WI38 (cell line): ENCODE measurements around the gene GPR162.
A peak's percentile ranks its signal among the peaks of the same experiment; 100 is the strongest.

Experiments
- H3K4me3 ChIP-seq: 2 replicates; pipeline ENCODE4 v1.5.1; 2011; ENCODE audit warnings: low read depth, mild to moderate bottlenecking, control low read depth, low read length
- CTCF ChIP-seq: IDR thresholded peaks from 2 replicates; pipeline ENCODE4 v1.5.1; 2012; ENCODE audit warnings: low read depth, mild to moderate bottlenecking, control low read depth, low read length

Gene GPR162

GRCh38 chr12:6827437-6827911 is 5.9 kb downstream of the GPR162 start:
- H3K4me3 ChIP-seq: peak overlapping the region; percentile 33
- TF ChIP-seq CTCF: no peak

GRCh38 chr12:6827982-6828780 is 6.6 kb downstream of the GPR162 start, which contains the start of gene P3H3:
P3H3 (plus strand) TSS chr12:6828407; CDS start chr12:6828441, 34 bp downstream.
- TF ChIP-seq CTCF: no peak
- peak within 1 kb of the TSS; percentile 91 for H3K4me3 ChIP-seq

GRCh38 chr12:6828781-6829535 is 7.3 kb downstream of the GPR162 start:
- H3K4me3 ChIP-seq: peak overlapping the region; percentile 91

GRCh38 chr12:6829536-6830220 is 8.1 kb downstream of the GPR162 start:
- H3K4me3 ChIP-seq: peak overlapping the region; percentile 91

More at GRCh38 chr12:6828781-6829535, 7.3 kb downstream of the GPR162 start:
- no peak for TF ChIP-seq CTCF

GRCh38 chr12:6830286-6830890 is 8.8 kb downstream of the GPR162 start:
- TF ChIP-seq CTCF: no peak
- no peak overlapping the region for H3K4me3 ChIP-seq

More at GRCh38 chr12:6829536-6830220, 8.1 kb downstream of the GPR162 start:
- no peak for TF ChIP-seq CTCF

- H3K4me3 ChIP-seq: no peak overlapping the region
- TF ChIP-seq CTCF: no peak
These were observed 9.4 kb downstream of the GPR162 start for GRCh38 chr12:6830999-6831398.
